Epithelial cell of esophagus (primary cell): ENCODE measurements around the gene CP.
"Not testable (repeated sequence)": the region's sequence is repeated elsewhere in the genome, so short reads cannot be mapped to it uniquely, and the experiment has no call there.

ENCODE experiments used
- DNase-seq: peaks from one replicate; pipeline ENCODE4 v3.0.0; 2010; ENCODE audit warnings: low read depth
- H3K4me3 ChIP-seq: 2 replicates; pipeline ENCODE4 v1.5.1; 2011; ENCODE audit warnings: mild to moderate bottlenecking, low read length, control low read depth
- TF ChIP-seq, protein P1 (sequence below): IDR thresholded peaks from 2 replicates; pipeline ENCODE4 v1.5.1; 2011; ENCODE audit warnings: low read depth, mild to moderate bottlenecking, low read length, control low read depth, inconsistent platforms; ENCODE audit not compliant: insufficient read depth; ENCODE audit errors: missing control alignments

The CP gene

DNA sequence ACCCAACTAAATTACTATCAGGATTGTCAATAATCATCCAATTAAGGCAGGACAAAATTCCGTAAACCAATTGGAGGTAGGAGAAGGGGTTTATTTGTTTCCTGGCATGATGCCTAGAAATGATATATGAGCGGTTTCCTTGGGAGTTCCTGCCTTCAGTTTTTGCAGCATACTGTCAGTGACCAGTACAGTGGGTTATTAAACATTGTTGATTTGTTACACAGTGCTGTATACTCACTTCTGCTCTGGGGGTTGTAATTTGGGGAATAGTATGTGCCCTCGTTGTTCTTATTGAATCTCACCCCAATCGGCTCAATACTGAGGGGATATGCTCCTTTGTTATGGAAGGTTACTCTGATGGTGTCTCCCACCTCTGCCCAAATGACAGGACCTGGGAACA lies 22.2 kb downstream of the CP start:
- no peak for DNase-seq
- TF ChIP-seq, protein P1, sequence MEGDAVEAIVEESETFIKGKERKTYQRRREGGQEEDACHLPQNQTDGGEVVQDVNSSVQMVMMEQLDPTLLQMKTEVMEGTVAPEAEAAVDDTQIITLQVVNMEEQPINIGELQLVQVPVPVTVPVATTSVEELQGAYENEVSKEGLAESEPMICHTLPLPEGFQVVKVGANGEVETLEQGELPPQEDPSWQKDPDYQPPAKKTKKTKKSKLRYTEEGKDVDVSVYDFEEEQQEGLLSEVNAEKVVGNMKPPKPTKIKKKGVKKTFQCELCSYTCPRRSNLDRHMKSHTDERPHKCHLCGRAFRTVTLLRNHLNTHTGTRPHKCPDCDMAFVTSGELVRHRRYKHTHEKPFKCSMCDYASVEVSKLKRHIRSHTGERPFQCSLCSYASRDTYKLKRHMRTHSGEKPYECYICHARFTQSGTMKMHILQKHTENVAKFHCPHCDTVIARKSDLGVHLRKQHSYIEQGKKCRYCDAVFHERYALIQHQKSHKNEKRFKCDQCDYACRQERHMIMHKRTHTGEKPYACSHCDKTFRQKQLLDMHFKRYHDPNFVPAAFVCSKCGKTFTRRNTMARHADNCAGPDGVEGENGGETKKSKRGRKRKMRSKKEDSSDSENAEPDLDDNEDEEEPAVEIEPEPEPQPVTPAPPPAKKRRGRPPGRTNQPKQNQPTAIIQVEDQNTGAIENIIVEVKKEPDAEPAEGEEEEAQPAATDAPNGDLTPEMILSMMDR: no peak
- H3K4me3 ChIP-seq: no peak overlapping the region

DNA sequence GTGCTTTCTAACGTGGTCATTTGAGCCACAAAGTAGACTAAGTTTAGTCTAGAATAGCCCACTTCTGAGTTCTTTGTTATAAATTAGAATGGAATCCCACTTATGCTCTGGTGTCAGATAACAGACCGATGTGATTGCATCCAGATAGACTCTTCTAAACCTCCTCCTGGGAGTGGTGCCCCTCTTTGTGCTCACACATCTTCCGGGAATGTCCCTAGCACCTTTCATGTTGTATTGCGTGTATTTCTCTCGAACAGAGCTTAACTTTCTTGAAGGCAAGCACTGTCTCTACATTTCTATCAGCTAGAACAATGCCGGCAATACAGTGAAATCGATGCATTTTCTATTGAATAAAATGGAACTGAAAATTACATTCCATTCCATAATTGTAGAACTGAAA lies 23.0 kb downstream of the CP start:
- TF ChIP-seq, protein P1: no peak
- no peak overlapping the region for H3K4me3 ChIP-seq
- DNase-seq: no peak

DNA sequence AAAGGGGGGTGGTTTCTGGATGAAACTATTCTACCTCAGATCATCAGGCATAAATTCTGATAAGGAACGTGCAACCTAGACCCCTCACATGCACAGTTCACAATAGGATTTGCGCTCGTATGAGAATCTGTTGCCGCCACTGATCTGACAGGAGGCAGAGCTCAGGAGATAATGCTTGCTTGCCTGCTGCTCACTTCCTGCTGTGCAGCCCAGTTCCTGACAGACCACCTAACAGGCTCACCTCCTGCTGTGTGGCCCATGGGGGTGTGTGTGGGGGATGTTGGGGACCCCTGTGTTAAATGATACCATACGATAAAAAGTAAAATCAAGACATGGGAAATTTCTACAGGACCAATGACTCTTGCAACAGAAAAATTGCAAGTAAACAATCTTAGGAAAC lies 24.0 kb downstream of the CP start:
- TF ChIP-seq, protein P1: no peak
- H3K4me3 ChIP-seq: no peak overlapping the region
- DNase-seq: no peak

DNA sequence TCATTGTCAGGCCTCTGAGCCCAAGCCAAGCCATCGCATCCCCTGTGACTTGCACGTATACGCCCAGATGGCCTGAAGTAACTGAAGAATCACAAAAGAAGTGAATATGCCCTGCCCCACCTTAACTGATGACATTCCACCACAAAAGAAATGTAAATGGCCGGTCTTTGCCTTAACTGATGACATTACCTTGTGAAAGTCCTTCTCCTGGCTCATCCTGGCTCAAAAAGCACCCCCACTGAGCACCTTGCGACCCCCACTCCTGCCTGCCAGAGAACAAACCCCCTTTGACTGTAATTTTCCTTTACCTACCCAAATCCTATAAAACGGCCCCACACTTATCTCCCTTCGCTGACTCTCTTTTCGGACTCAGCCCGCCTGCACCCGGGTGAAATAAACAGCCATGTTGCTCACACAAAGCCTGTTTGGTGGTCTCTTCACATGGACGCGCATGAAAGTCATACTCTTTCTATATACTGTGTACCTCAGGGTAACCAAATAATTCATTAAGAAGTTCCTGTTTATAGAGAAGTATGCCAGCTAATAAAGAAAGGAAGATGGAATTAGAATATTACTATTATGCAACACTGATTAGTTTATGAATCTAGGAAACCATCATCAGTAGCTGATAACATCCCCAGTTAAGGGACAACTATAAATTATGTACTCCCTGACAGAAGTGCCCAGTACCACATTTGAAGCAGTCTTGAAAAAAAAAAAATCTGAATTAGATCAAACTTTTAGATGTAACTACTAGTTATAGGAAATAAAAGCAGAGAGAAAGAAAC lies 24.6 kb downstream of the CP start:
- H3K4me3 ChIP-seq, DNase-seq: not testable (repeated sequence)

DNA sequence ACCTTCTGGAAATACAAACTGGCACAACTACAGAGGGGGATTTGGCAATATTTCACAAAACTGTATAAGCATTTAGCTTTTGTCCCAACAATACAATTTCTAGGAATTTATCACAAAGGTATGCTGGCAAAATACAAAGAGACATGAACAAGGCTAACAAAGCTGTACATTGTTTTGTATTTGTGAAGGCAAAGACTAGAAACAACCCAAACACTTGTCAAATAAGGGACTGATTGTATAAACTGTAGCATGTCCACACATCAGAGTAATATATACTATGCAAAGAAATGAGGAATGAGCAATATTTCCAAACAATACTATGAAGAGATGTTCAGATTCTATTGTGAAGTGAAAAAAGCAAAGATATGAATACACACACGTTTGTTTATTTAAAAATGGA lies 26.4 kb downstream of the CP start:
- H3K4me3 ChIP-seq: no peak overlapping the region
- DNase-seq: no peak
- TF ChIP-seq, protein P1: no peak

DNA sequence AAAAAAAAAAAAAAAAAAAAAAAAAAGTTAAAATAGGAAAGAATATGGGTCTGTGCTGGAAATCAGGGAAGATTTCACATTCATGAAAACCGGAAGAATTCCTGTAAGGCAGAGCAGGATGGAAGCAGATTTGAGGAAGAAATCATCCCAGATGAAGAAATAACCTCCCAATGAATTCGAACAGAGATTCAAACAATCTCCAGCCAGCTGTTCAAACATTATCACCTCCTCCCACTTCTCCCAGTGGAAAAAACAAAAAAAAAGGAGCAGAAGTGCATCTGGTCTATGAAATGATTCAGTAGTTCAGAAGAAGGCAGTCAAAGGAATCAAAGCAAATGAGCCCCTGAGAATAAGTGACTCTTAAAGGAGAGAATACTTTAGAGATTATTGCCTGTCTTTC lies 33.1 kb downstream of the CP start:
- no peak for DNase-seq
- TF ChIP-seq, protein P1: no peak

DNA sequence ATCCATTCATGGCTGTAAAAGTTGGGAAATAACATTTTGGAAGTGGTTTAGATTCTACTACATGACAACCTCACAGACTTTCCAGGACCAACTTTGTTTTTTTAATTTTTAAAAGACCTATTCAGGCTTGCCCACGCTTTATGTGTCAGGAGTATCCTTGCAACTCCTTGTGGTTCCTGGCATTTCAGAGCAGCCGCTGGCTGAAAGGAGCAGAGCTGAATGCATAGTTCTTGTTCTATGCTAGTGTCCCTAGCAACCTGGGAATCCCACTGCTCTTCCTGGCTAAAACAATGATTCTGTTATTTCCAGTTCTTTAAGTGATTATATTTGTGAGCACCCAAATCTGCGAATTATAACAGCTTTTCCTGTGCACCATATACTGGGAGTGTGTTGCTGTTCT lies 34.9 kb downstream of the CP start:
- H3K4me3 ChIP-seq: no peak overlapping the region
- TF ChIP-seq, protein P1: no peak
- DNase-seq: no peak

More for the DNA sequence above, 33.1 kb downstream of the CP start:
- H3K4me3 ChIP-seq: no peak overlapping the region
